ENCODE results near the gene ARHGAP26.

GRCh38 chr5:143204474-143205246, 434.5 kb downstream of the ARHGAP26 start:
- TF ChIP-seq, protein P1, sequence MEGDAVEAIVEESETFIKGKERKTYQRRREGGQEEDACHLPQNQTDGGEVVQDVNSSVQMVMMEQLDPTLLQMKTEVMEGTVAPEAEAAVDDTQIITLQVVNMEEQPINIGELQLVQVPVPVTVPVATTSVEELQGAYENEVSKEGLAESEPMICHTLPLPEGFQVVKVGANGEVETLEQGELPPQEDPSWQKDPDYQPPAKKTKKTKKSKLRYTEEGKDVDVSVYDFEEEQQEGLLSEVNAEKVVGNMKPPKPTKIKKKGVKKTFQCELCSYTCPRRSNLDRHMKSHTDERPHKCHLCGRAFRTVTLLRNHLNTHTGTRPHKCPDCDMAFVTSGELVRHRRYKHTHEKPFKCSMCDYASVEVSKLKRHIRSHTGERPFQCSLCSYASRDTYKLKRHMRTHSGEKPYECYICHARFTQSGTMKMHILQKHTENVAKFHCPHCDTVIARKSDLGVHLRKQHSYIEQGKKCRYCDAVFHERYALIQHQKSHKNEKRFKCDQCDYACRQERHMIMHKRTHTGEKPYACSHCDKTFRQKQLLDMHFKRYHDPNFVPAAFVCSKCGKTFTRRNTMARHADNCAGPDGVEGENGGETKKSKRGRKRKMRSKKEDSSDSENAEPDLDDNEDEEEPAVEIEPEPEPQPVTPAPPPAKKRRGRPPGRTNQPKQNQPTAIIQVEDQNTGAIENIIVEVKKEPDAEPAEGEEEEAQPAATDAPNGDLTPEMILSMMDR (IDR thresholded peaks at IDR 0.05): no peak
- TF ChIP-seq POLR2A (IDR thresholded peaks at IDR 0.05): no peak
